ENCODE data around the gene WDR74. TPM values are rescaled to one million over a fixed set of nuclear protein-coding genes. Genes with fewer than 3 reads are reported as not detected.
A peak's percentile ranks its signal among the peaks of the same experiment; 100 is the strongest.

WDR74 gene
- total and polyA plus RNA-seq, 8 donors: 27.7 to 67.9 (median 46.6) TPM

- no peaks in the 10 kb centered on the region for H3K27me3 ChIP-seq
- H3K9me3 ChIP-seq: no peaks in the 10 kb centered on the region
- peak overlapping the region in 2 of 5 donors; percentile 4 to 15 for H3K27ac ChIP-seq
- TF ChIP-seq POLR2A (IDR thresholded peaks at IDR 0.05) (no peak), EP300 (IDR thresholded peaks at IDR 0.05) (no peak), CTCF (IDR thresholded peaks at IDR 0.05) (no peak), POLR2AphosphoS5 (IDR thresholded peaks at IDR 0.05) (no peak)
- H3K36me3 ChIP-seq: peaks cover 12 to 16% (median 13%) of the 10 kb centered on the region in 4 donors
- no peak overlapping the region for H3K4me3 ChIP-seq
- peaks cover 27 to 54% (median 40%) of the 10 kb centered on the region in 4 donors for H3K4me1 ChIP-seq
- 39 to 66% (median 49%) methylated on average over 7 of the region's 7 CpGs for WGBS, 5 donors
- intact Hi-C loops (cut with DNase I; ENCODE audit: low total_unique reads): loop anchor here (10.0 kb wide), 1 partner anchor 63 kb away; the partner anchor contains the start of gene TMEM223
- DNase-seq: no peak
Observed at GRCh38 chr11:62858201-62858600, 18.8 kb upstream of the WDR74 start.

GRCh38 chr11:62857541-62857982, 18.2 kb upstream of the WDR74 start:
- Histone ChIP-seq H3K9me3 (no peaks in the 10 kb centered on the region), H3K4me3 (peak overlapping the region in 1 of 4 donors; percentile 99)

GRCh38 chr11:62856333-62856895, 17.0 kb upstream of the WDR74 start:
- DNase-seq: no peak
- H3K36me3 ChIP-seq: peaks cover 30 to 32% (median 31%) of the 10 kb centered on the region in 4 donors
- TF ChIP-seq EP300 (IDR thresholded peaks at IDR 0.05) (no peak), POLR2AphosphoS5 (IDR thresholded peaks at IDR 0.05) (no peak)
- H3K9me3 ChIP-seq: no peaks in the 10 kb centered on the region
- peak overlapping the region; percentile 60 to 89 (median 79) for H3K27ac ChIP-seq
- WGBS, 5 donors: 2 to 4% (median 3%) methylated on average over 20 of the region's 20 CpGs
- H3K4me3 ChIP-seq: peak overlapping the region; percentile 59 to 99 (median 82)
- peaks cover 29 to 66% (median 40%) of the 10 kb centered on the region in 4 donors for H3K4me1 ChIP-seq
- intact Hi-C loops (cut with DNase I; ENCODE audit: low total_unique reads): loop anchor here (10.0 kb wide), 1 partner anchor 62 kb away; the partner anchor contains the start of gene TMEM223
- no peaks in the 10 kb centered on the region for H3K27me3 ChIP-seq

More at GRCh38 chr11:62857541-62857982, 18.2 kb upstream of the WDR74 start:
- Histone ChIP-seq H3K36me3 (peaks cover 18 to 22% (median 19%) of the 10 kb centered on the region in 4 donors), H3K27me3 (no peaks in the 10 kb centered on the region), H3K4me1 (peaks cover 29 to 57% (median 42%) of the 10 kb centered on the region in 4 donors), H3K27ac (peak overlapping the region in 2 of 5 donors; percentile 4 to 89)
- DNase-seq: peak in 1 of 2 donors; percentile 34
- WGBS, 5 donors: 56 to 78% (median 60%) methylated on average over 2 of the region's 2 CpGs
- TF ChIP-seq POLR2A (IDR thresholded peaks at IDR 0.05): no peak
- TF ChIP-seq CTCF (IDR thresholded peaks at IDR 0.05): no peak
- TF ChIP-seq EP300 (IDR thresholded peaks at IDR 0.05): no peak
- no peak for TF ChIP-seq POLR2AphosphoS5 (IDR thresholded peaks at IDR 0.05)
- intact Hi-C loops (cut with DNase I; ENCODE audit: low total_unique reads): loop anchor here (10.0 kb wide), 1 partner anchor 63 kb away; the partner anchor contains the start of gene TMEM223

- H3K9me3 ChIP-seq: no peaks in the 10 kb centered on the region
- peak; percentile 97 to 99 for DNase-seq
- H3K27me3 ChIP-seq: no peaks in the 10 kb centered on the region
- WGBS, 5 donors: 0 to 1% (median 1%) methylated on average over 41 to 54 of the region's 54 CpGs
- TF ChIP-seq POLR2AphosphoS5 (IDR thresholded peaks at IDR 0.05) (peak; percentile 94 to 100 (median 97)), EP300 (IDR thresholded peaks at IDR 0.05) (no peak), POLR2A (IDR thresholded peaks at IDR 0.05) (peak in 2 of 4 donors; percentile 79 to 96), CTCF (IDR thresholded peaks at IDR 0.05) (no peak)
- H3K4me1 ChIP-seq: peaks cover 29 to 66% (median 42%) of the 10 kb centered on the region in 4 donors
- H3K4me3 ChIP-seq: peak overlapping the region; percentile 59 to 99 (median 82)
- intact Hi-C loops (cut with DNase I; ENCODE audit: low total_unique reads): loop anchor here (10.0 kb wide), 1 partner anchor 61 kb away; the partner anchor contains the start of gene TMEM223
- H3K27ac ChIP-seq: peak overlapping the region; percentile 78 to 89 (median 79)
- peaks cover 31 to 35% (median 32%) of the 10 kb centered on the region in 4 donors for H3K36me3 ChIP-seq
Observed at GRCh38 chr11:62855571-62856332, 16.4 kb upstream of the WDR74 start.

Data from stomach (tissue), 9 donors.